ENCODE data around the gene SORCS3. TPM values are rescaled to one million over a fixed set of nuclear protein-coding genes. Genes with fewer than 3 reads are reported as not detected.

The SORCS3 gene
- polyA plus RNA-seq, 1 donor from 2014 or later = 9.8 TPM

GRCh38 chr10:105253515-105254212, 612.6 kb downstream of the SORCS3 start:
- no peak overlapping the region for H3K9ac ChIP-seq (ENCODE audit: low read length)
- H3F3A ChIP-seq (ENCODE audit: insufficient read depth, low read length, poor library complexity, severe bottlenecking) = no peaks in the 10 kb centered on the region
- TF ChIP-seq REST (IDR thresholded peaks at IDR 0.05; ENCODE audit: borderline replicate concordance) = no peak
- TF ChIP-seq SMC3 (conservative IDR thresholded peaks at IDR 0.05; ENCODE audit: poor library complexity) = no peak
- no peak for TF ChIP-seq TAF1 (IDR thresholded peaks at IDR 0.05; ENCODE audit: low read depth)
- no peak for TF ChIP-seq MXI1 (conservative IDR thresholded peaks at IDR 0.05; ENCODE audit: poor library complexity, severe bottlenecking)
- no peak for TF ChIP-seq RAD21 (conservative IDR thresholded peaks at IDR 0.05)
- TF ChIP-seq POLR2AphosphoS5 (IDR thresholded peaks at IDR 0.05) = no peak
- no peak for TF ChIP-seq EP300 (conservative IDR thresholded peaks at IDR 0.05; ENCODE audit: poor library complexity, severe bottlenecking)
- TF ChIP-seq EZH2 (IDR thresholded peaks at IDR 0.05; ENCODE audit: borderline replicate concordance, insufficient read depth, low read length, poor library complexity, severe bottlenecking) = no peak
- TF ChIP-seq CTCF (IDR thresholded peaks at IDR 0.05; ENCODE audit: poor library complexity, severe bottlenecking) = no peak
- H4K20me1 ChIP-seq (ENCODE audit: insufficient read depth) = no peaks in the 10 kb centered on the region
- no peaks in the 10 kb centered on the region for H3K9me2 ChIP-seq (ENCODE audit: insufficient read depth, low read length)
- no peak overlapping the region for H3K27ac ChIP-seq (ENCODE audit: low read length)
- no peak overlapping the region for H3K4me2 ChIP-seq (ENCODE audit: low read length)
- no peaks in the 10 kb centered on the region for H3K9me3 ChIP-seq (ENCODE audit: low read length)
- no peak overlapping the region for H2AFZ ChIP-seq (ENCODE audit: low read depth, low read length)
- H3K79me2 ChIP-seq (replicated peaks; ENCODE audit: insufficient read depth, low read length) = no peaks in the 10 kb centered on the region
- no peaks in the 10 kb centered on the region for H3K27me3 ChIP-seq (ENCODE audit: insufficient read depth, low read depth, low read length)
- H3K4me3 ChIP-seq (ENCODE audit: low read length) = no peak overlapping the region
- H3K36me3 ChIP-seq (ENCODE audit: insufficient read depth, low read length) = no peaks in the 10 kb centered on the region

GRCh38 chr10:105258036-105258673, 617.1 kb downstream of the SORCS3 start:
- no peak overlapping the region for H3K4me2 ChIP-seq (ENCODE audit: low read length)
- H3K4me3 ChIP-seq (ENCODE audit: low read length) = no peak overlapping the region
- no peak for TF ChIP-seq RAD21 (conservative IDR thresholded peaks at IDR 0.05)
- no peak for TF ChIP-seq TAF1 (IDR thresholded peaks at IDR 0.05; ENCODE audit: low read depth)
- TF ChIP-seq POLR2AphosphoS5 (IDR thresholded peaks at IDR 0.05) = no peak
- H3K9me3 ChIP-seq (ENCODE audit: low read length) = no peaks in the 10 kb centered on the region
- no peaks in the 10 kb centered on the region for H4K20me1 ChIP-seq (ENCODE audit: insufficient read depth)
- H3K27ac ChIP-seq (ENCODE audit: low read length) = no peak overlapping the region
- H3K9me2 ChIP-seq (ENCODE audit: insufficient read depth, low read length) = no peaks in the 10 kb centered on the region
- H3K9ac ChIP-seq (ENCODE audit: low read length) = no peak overlapping the region
- no peaks in the 10 kb centered on the region for H3F3A ChIP-seq (ENCODE audit: insufficient read depth, low read length, poor library complexity, severe bottlenecking)
- no peaks in the 10 kb centered on the region for H3K36me3 ChIP-seq (ENCODE audit: insufficient read depth, low read length)
- no peak overlapping the region for H2AFZ ChIP-seq (ENCODE audit: low read depth, low read length)
- no peaks in the 10 kb centered on the region for H3K27me3 ChIP-seq (ENCODE audit: insufficient read depth, low read depth, low read length)
- H3K79me2 ChIP-seq (replicated peaks; ENCODE audit: insufficient read depth, low read length) = no peaks in the 10 kb centered on the region
